Stimulated activated CD8-positive, alpha-beta memory T cell treated with anti-CD3 and anti-CD28 coated beads, Interleukin-2, amount 100 ng/mL, for 1 hour (primary cell): ENCODE measurements around the gene SLC12A8.

Source experiments
- DNase-seq, 2 donors: peaks; one replicate each; pipeline ENCODE4 v3.0.0-alpha.2; 2020; ENCODE audit warnings: low read depth in 2 of 2

SLC12A8 gene

GRCh38 chr3:125054062-125054448, 158.5 kb downstream of the SLC12A8 start:
- DNase-seq = no peak

- no peak for DNase-seq
Measured at GRCh38 chr3:125053304-125053699, 159.2 kb downstream of the SLC12A8 start.

- DNase-seq = no peak
Measured at GRCh38 chr3:125052624-125053303, 159.8 kb downstream of the SLC12A8 start.

GRCh38 chr3:125051715-125052581, 160.6 kb downstream of the SLC12A8 start:
- peak; percentile 41 to 47 for DNase-seq

- no peak for DNase-seq
Measured at GRCh38 chr3:125051205-125051604, 161.3 kb downstream of the SLC12A8 start.

GRCh38 chr3:125050488-125051090, 162.0 kb downstream of the SLC12A8 start:
- no peak for DNase-seq

- DNase-seq = no peak
Measured at GRCh38 chr3:125048282-125048681, 164.3 kb downstream of the SLC12A8 start.

GRCh38 chr3:125045965-125046364, 166.6 kb downstream of the SLC12A8 start:
- no peak for DNase-seq

- DNase-seq = no peak
Measured at GRCh38 chr3:125045194-125045593, 167.4 kb downstream of the SLC12A8 start.

GRCh38 chr3:125043599-125044151, 168.9 kb downstream of the SLC12A8 start:
- DNase-seq = no peak

GRCh38 chr3:125042725-125043406, 169.7 kb downstream of the SLC12A8 start:
- DNase-seq = no peak

- no peak for DNase-seq
Measured at GRCh38 chr3:125039131-125040100, 173.1 kb downstream of the SLC12A8 start.

GRCh38 chr3:125037498-125038150, 174.9 kb downstream of the SLC12A8 start:
- no peak for DNase-seq

GRCh38 chr3:125035217-125035616, 177.3 kb downstream of the SLC12A8 start:
- no peak for DNase-seq

- no peak for DNase-seq
Measured at GRCh38 chr3:125033616-125034015, 178.9 kb downstream of the SLC12A8 start.

- DNase-seq = no peak
Measured at GRCh38 chr3:125033135-125033534, 179.4 kb downstream of the SLC12A8 start.

- DNase-seq = no peak
Measured at GRCh38 chr3:125032683-125033082, 179.9 kb downstream of the SLC12A8 start.
